Measurements from ENCODE around the gene ZC3H4. TPM values are rescaled to one million over a fixed set of nuclear protein-coding genes. Genes with fewer than 3 reads are reported as not detected.

Gene ZC3H4
- total and polyA plus RNA-seq, 9 of the 15 experiments (the other 6 are each of a cell fraction or from before 2014, with no cell fraction given): 2.2 to 75.6 (median 18.3) TPM

- TF ChIP-seq BRF2 (IDR thresholded peaks at IDR 0.05; ENCODE audit: borderline replicate concordance, insufficient read depth, insufficient read length) (no peak), ERF (CRISPR knock-in tag; IDR thresholded peaks at IDR 0.05) (no peak), ZNF41 (CRISPR knock-in tag; conservative IDR thresholded peaks at IDR 0.05) (no peak), FOXM1 (IDR thresholded peaks at IDR 0.05; ENCODE audit: low read depth) (no peak), FOXM1 (CRISPR knock-in tag; IDR thresholded peaks at IDR 0.05; ENCODE audit: low read depth) (no peak), PCBP1 (IDR thresholded peaks at IDR 0.05; ENCODE audit: low read depth, low read length, poor library complexity, severe bottlenecking) (peak; percentile 86), RBBP5 (IDR thresholded peaks at IDR 0.05; ENCODE audit: borderline replicate concordance, insufficient read depth, low read length, poor library complexity, severe bottlenecking) (no peak), ZNF124 (CRISPR knock-in tag; IDR thresholded peaks at IDR 0.05) (no peak), NCOA1 (IDR thresholded peaks at IDR 0.05; ENCODE audit: low read depth) (peak; percentile 90), ZNF395 (CRISPR knock-in tag; IDR thresholded peaks at IDR 0.05) (no peak), CEBPB (tag; IDR thresholded peaks at IDR 0.05) (peak; percentile 69), NR0B1 (IDR thresholded peaks at IDR 0.05; ENCODE audit: partially characterized antibody) (no peak), ZNF764 (CRISPR knock-in tag; IDR thresholded peaks at IDR 0.05; ENCODE audit: low read depth) (no peak), ZFPM2 (CRISPR knock-in tag; IDR thresholded peaks at IDR 0.05) (no peak), ZBTB11 (CRISPR knock-in tag; IDR thresholded peaks at IDR 0.05) (no peak; a peak in 1 of 6 replicates), FOXO4 (CRISPR knock-in tag; IDR thresholded peaks at IDR 0.05) (no peak), KLF1 (tag; IDR thresholded peaks at IDR 0.05) (no peak)
Observed at GRCh38 chr19:47112997-47113849, at the start of gene ZC3H4 (continued).
